ENCODE results near the gene OPN1LW. TPM values are rescaled to one million over a fixed set of nuclear protein-coding genes. Genes with fewer than 3 reads are reported as not detected.
"Not testable (repeated sequence)": the region's sequence is repeated elsewhere in the genome, so short reads cannot be mapped to it uniquely, and the experiment has no call there.

Gene OPN1LW
- not detected for total RNA-seq

GRCh38 chrX:154144010-154144409 lies at the start of gene OPN1LW:
TSS of gene OPN1LW (plus strand) at chrX:154144243. CDS start at chrX:154144284, 41 bp downstream.
- H3K36me3 Mint-ChIP-seq; H3K27me3 Mint-ChIP-seq; POLR2A ChIA-PET; H3K27ac Mint-ChIP-seq; H3K4me3 Mint-ChIP-seq; DNase-seq; H3K9me3 Mint-ChIP-seq; CTCF ChIA-PET; H3K4me1 Mint-ChIP-seq (ENCODE audit: low read depth); intact Hi-C loops (cut with micrococcal nuclease): not testable (repeated sequence)

GRCh38 chrX:154094833-154095232 lies 49.2 kb upstream of the OPN1LW start:
- CTCF ChIA-PET: interaction anchor here (1.4 to 2.0 kb wide), 2 partner anchors 41 to 81 kb away, joined by 3 to 6 read pairs; no protein-coding TSS in a partner anchor
- no peak for DNase-seq
- intact Hi-C loops (cut with micrococcal nuclease): loop anchor here (5.0 to 10.0 kb wide), 5 partner anchors 38 to 282 kb away; partner anchors contain the start of genes ARHGAP4, EMD, HCFC1 and TMEM187

GRCh38 chrX:154096140-154097002 lies 47.7 kb upstream of the OPN1LW start:
- peak; percentile 39 for DNase-seq
- no peaks in the 10 kb centered on the region for H3K9me3 Mint-ChIP-seq
- peak overlapping the region; percentile 98 for H3K27ac Mint-ChIP-seq
- POLR2A ChIA-PET: interaction anchor here (0.7 to 1.5 kb wide), 3 partner anchors 13 to 125 kb away, joined by 3 to 4 read pairs (median 3); no protein-coding TSS in a partner anchor
- H3K4me1 Mint-ChIP-seq (ENCODE audit: low read depth): peaks cover 64% of the 10 kb centered on the region
- CTCF ChIA-PET: interaction anchor here (1.0 to 2.4 kb wide), 3 partner anchors 39 to 212 kb away, joined by 3 to 7 read pairs (median 6); no protein-coding TSS in a partner anchor
- peaks cover 6% of the 10 kb centered on the region for H3K36me3 Mint-ChIP-seq
- peak overlapping the region; percentile 98 for H3K4me3 Mint-ChIP-seq
- intact Hi-C loops (cut with micrococcal nuclease): loop anchor here (1.0 to 10.0 kb wide), 5 partner anchors 39 to 281 kb away; partner anchors contain the start of genes ARHGAP4, EMD, HCFC1 and TMEM187
- no peaks in the 10 kb centered on the region for H3K27me3 Mint-ChIP-seq

More at GRCh38 chrX:154094833-154095232, 49.2 kb upstream of the OPN1LW start:
- Mint-ChIP-seq H3K27ac (peak overlapping the region; percentile 71), H3K4me3 (peak overlapping the region; percentile 98), H3K4me1 (ENCODE audit: low read depth) (peaks cover 71% of the 10 kb centered on the region), H3K9me3 (no peaks in the 10 kb centered on the region), H3K36me3 (peaks cover 15% of the 10 kb centered on the region), H3K27me3 (no peaks in the 10 kb centered on the region)
- POLR2A ChIA-PET: no interaction called here

GRCh38 chrX:154097003-154097588 lies 46.9 kb upstream of the OPN1LW start:
- Mint-ChIP-seq H3K36me3 (peaks cover 6% of the 10 kb centered on the region), H3K4me1 (ENCODE audit: low read depth) (peaks cover 63% of the 10 kb centered on the region), H3K27me3 (no peaks in the 10 kb centered on the region), H3K9me3 (no peaks in the 10 kb centered on the region), H3K27ac (peak overlapping the region; percentile 98), H3K4me3 (peak overlapping the region; percentile 98)
- intact Hi-C loops (cut with micrococcal nuclease): loop anchor here (1.0 to 10.0 kb wide), 5 partner anchors 39 to 280 kb away; partner anchors contain the start of genes ARHGAP4, EMD, HCFC1 and TMEM187
- peak; percentile 69 for DNase-seq
- ChIA-PET POLR2A (interaction anchor here (1.2 to 1.5 kb wide), 3 partner anchors 38 to 126 kb away, joined by 3 to 4 read pairs (median 4); no protein-coding TSS in a partner anchor), CTCF (interaction anchor here (2.0 to 2.4 kb wide), 2 partner anchors 39 to 211 kb away, joined by 6 to 7 read pairs; no protein-coding TSS in a partner anchor)

GRCh38 chrX:154097589-154098541 lies 46.2 kb upstream of the OPN1LW start, which contains the start of gene MECP2:
TSS of gene MECP2 (minus strand) at chrX:154097717.
- H3K4me1 Mint-ChIP-seq (ENCODE audit: low read depth): peaks cover 57% of the 10 kb centered on the region
- DNase-seq: peak; percentile 93
- H3K27me3 Mint-ChIP-seq: no peaks in the 10 kb centered on the region

GRCh38 chrX:154098551-154098950 lies 45.5 kb upstream of the OPN1LW start:
- POLR2A ChIA-PET: interaction anchor here (1.5 to 2.1 kb wide), 2 partner anchors 25 to 37 kb away, joined by 4 to 7 read pairs; no protein-coding TSS in a partner anchor
- Mint-ChIP-seq H3K4me1 (ENCODE audit: low read depth) (peaks cover 53% of the 10 kb centered on the region), H3K4me3 (peak overlapping the region; percentile 75), H3K36me3 (peaks cover 6% of the 10 kb centered on the region), H3K27ac (peak overlapping the region; percentile 77), H3K9me3 (no peaks in the 10 kb centered on the region), H3K27me3 (no peaks in the 10 kb centered on the region)
- CTCF ChIA-PET: interaction anchor here (0.9 to 2.4 kb wide), 2 partner anchors 85 to 210 kb away, joined by 3 to 7 read pairs; no protein-coding TSS in a partner anchor
- intact Hi-C loops (cut with micrococcal nuclease): loop anchor here (5.0 to 10.0 kb wide), 4 partner anchors 41 to 279 kb away; partner anchors contain the start of genes ARHGAP4, EMD, HCFC1 and TMEM187
- DNase-seq: no peak

More at GRCh38 chrX:154097589-154098541, 46.2 kb upstream of the OPN1LW start, which contains the start of gene MECP2:
- CTCF ChIA-PET: interaction anchor here (0.9 to 2.4 kb wide), 2 partner anchors 84 to 210 kb away, joined by 3 to 7 read pairs; no protein-coding TSS in a partner anchor
- H3K27ac Mint-ChIP-seq: peak within 1 kb of the TSS; percentile 98
- POLR2A ChIA-PET: interaction anchor here (1.5 to 2.1 kb wide), 3 partner anchors 26 to 127 kb away, joined by 3 to 7 read pairs (median 4); no protein-coding TSS in a partner anchor
- peak within 1 kb of the TSS; percentile 98 for H3K4me3 Mint-ChIP-seq
- peaks cover 6% of the 10 kb centered on the region for H3K36me3 Mint-ChIP-seq
- intact Hi-C loops (cut with micrococcal nuclease): loop anchor here (1.0 to 10.0 kb wide), 5 partner anchors 38 to 279 kb away; partner anchors contain the start of genes ARHGAP4, EMD, HCFC1 and TMEM187
- no peaks in the 10 kb centered on the region for H3K9me3 Mint-ChIP-seq

GRCh38 chrX:154113729-154114128 lies 30.3 kb upstream of the OPN1LW start:
- no peaks in the 10 kb centered on the region for H3K36me3 Mint-ChIP-seq
- peaks cover 9% of the 10 kb centered on the region for H3K4me1 Mint-ChIP-seq (ENCODE audit: low read depth)
- DNase-seq: no peak
- POLR2A ChIA-PET: no interaction called here
- no peaks in the 10 kb centered on the region for H3K27me3 Mint-ChIP-seq
- H3K9me3 Mint-ChIP-seq: no peaks in the 10 kb centered on the region
- intact Hi-C loops (cut with micrococcal nuclease): no loop called here
- no peak overlapping the region for H3K4me3 Mint-ChIP-seq
- CTCF ChIA-PET: no interaction called here
- no peak overlapping the region for H3K27ac Mint-ChIP-seq

- no peak for DNase-seq
- Mint-ChIP-seq H3K4me3 (no peak overlapping the region), H3K27ac (no peak overlapping the region), H3K4me1 (ENCODE audit: low read depth) (peaks cover 9% of the 10 kb centered on the region), H3K36me3 (no peaks in the 10 kb centered on the region), H3K9me3 (no peaks in the 10 kb centered on the region), H3K27me3 (no peaks in the 10 kb centered on the region)
- intact Hi-C loops (cut with micrococcal nuclease): no loop called here
- POLR2A ChIA-PET: interaction anchor here (1.4 kb wide), 1 partner anchor 15 kb away, joined by 3 read pairs; no protein-coding TSS in a partner anchor
- CTCF ChIA-PET: no interaction called here
Measured at GRCh38 chrX:154114652-154115051, 29.4 kb upstream of the OPN1LW start.

GRCh38 chrX:154115071-154115470 lies 29.0 kb upstream of the OPN1LW start:
- CTCF ChIA-PET: no interaction called here
- POLR2A ChIA-PET: interaction anchor here (1.4 kb wide), 1 partner anchor 15 kb away, joined by 3 read pairs; no protein-coding TSS in a partner anchor
- intact Hi-C loops (cut with micrococcal nuclease): no loop called here
- no peaks in the 10 kb centered on the region for H3K36me3 Mint-ChIP-seq
- H3K4me3 Mint-ChIP-seq: no peak overlapping the region
- peaks cover 9% of the 10 kb centered on the region for H3K4me1 Mint-ChIP-seq (ENCODE audit: low read depth)
- no peak for DNase-seq
- no peak overlapping the region for H3K27ac Mint-ChIP-seq
- no peaks in the 10 kb centered on the region for H3K27me3 Mint-ChIP-seq
- H3K9me3 Mint-ChIP-seq: no peaks in the 10 kb centered on the region

GRCh38 chrX:154115750-154116149 lies 28.3 kb upstream of the OPN1LW start:
- CTCF ChIA-PET: interaction anchor here (1.0 kb wide), 1 partner anchor 22 kb away, joined by 3 read pairs; no protein-coding TSS in a partner anchor
- Mint-ChIP-seq H3K4me1 (ENCODE audit: low read depth) (peaks cover 9% of the 10 kb centered on the region), H3K27me3 (no peaks in the 10 kb centered on the region), H3K36me3 (no peaks in the 10 kb centered on the region), H3K4me3 (no peak overlapping the region), H3K9me3 (no peaks in the 10 kb centered on the region), H3K27ac (no peak overlapping the region)
- intact Hi-C loops (cut with micrococcal nuclease): no loop called here
- DNase-seq: no peak
- POLR2A ChIA-PET: interaction anchor here (1.4 kb wide), 1 partner anchor 16 kb away, joined by 3 read pairs; no protein-coding TSS in a partner anchor

Data from activated CD4-positive, alpha-beta memory T cell treated with anti-CD3 and anti-CD28 coated beads for 36 hours (primary cell).